ENCODE measurements around the gene TAGLN. TPM values are rescaled to one million over a fixed set of nuclear protein-coding genes. Genes with fewer than 3 reads are reported as not detected.
A peak's percentile ranks its signal among the peaks of the same experiment; 100 is the strongest.
"Not testable (repeated sequence)": the region's sequence is repeated elsewhere in the genome, so short reads cannot be mapped to it uniquely, and the experiment has no call there.

TAGLN gene
- total RNA-seq, 3 donors from 2014 or later (not counting 1 experiment from before 2014, with no cell fraction given) = 8.2 to 18.0 (median 8.3) TPM

- ATAC-seq = no peak
- Histone ChIP-seq H3K27ac (ENCODE audit: low read length) (no peak overlapping the region), H3K27me3 (ENCODE audit: control insufficient read depth, insufficient read depth, low read length) (no peaks in the 10 kb centered on the region), H3K4me1 (ENCODE audit: control insufficient read depth, insufficient read depth, low read length) (peaks cover 56% of the 10 kb centered on the region), H3K36me3 (ENCODE audit: control insufficient read depth, insufficient read depth, low read length) (peaks cover 3% of the 10 kb centered on the region), H3K4me3 (ENCODE audit: low read length) (no peak overlapping the region), H3K9me3 (ENCODE audit: control insufficient read depth, insufficient read depth, low read length) (no peaks in the 10 kb centered on the region)
- Mint-ChIP-seq H3K4me1 (peaks cover 26 to 31% of the 10 kb centered on the region in 2 donors), H3K4me3 (no peak overlapping the region), H3K9me3 (no peaks in the 10 kb centered on the region), H3K27me3 (ENCODE audit: low read depth in 2 of 2) (no peaks in the 10 kb centered on the region), H3K27ac (no peak overlapping the region), H3K36me3 (no peaks in the 10 kb centered on the region)
- intact Hi-C loops (cut with micrococcal nuclease) = no loop called here
- WGBS (ENCODE audit: insufficient coverage) = 96% methylated on average over 9 of the region's 10 CpGs
- DNase-seq = peak in 1 of 2 donors; percentile 12
- TF ChIP-seq CTCF (IDR thresholded peaks at IDR 0.05) = no peak
Measured at GRCh38 chr11:117182551-117182935, 16.6 kb upstream of the TAGLN start.

GRCh38 chr11:117183178-117183577, 16.0 kb upstream of the TAGLN start:
- DNase-seq = peak in 1 of 2 donors; percentile 7
- H3K27me3 ChIP-seq (ENCODE audit: control insufficient read depth, insufficient read depth, low read length); intact Hi-C loops (cut with micrococcal nuclease); H3K36me3 ChIP-seq (ENCODE audit: control insufficient read depth, insufficient read depth, low read length); ATAC-seq; H3K27ac ChIP-seq (ENCODE audit: low read length); H3K27ac Mint-ChIP-seq; H3K4me3 Mint-ChIP-seq; H3K36me3 Mint-ChIP-seq; H3K9me3 Mint-ChIP-seq; H3K27me3 Mint-ChIP-seq (ENCODE audit: low read depth in 2 of 2); H3K9me3 ChIP-seq (ENCODE audit: control insufficient read depth, insufficient read depth, low read length); H3K4me3 ChIP-seq (ENCODE audit: low read length): not testable (repeated sequence)
- peaks cover 59% of the 10 kb centered on the region for H3K4me1 ChIP-seq (ENCODE audit: control insufficient read depth, insufficient read depth, low read length)
- peaks cover 23 to 26% of the 10 kb centered on the region in 2 donors for H3K4me1 Mint-ChIP-seq
- 98% methylated on average over 13 of the region's 13 CpGs for WGBS (ENCODE audit: insufficient coverage)

GRCh38 chr11:117183724-117184349, 15.3 kb upstream of the TAGLN start:
- Mint-ChIP-seq H3K27me3 (ENCODE audit: low read depth in 2 of 2) (no peaks in the 10 kb centered on the region), H3K4me1 (peaks cover 19 to 22% of the 10 kb centered on the region in 2 donors), H3K9me3 (no peaks in the 10 kb centered on the region), H3K27ac (no peak overlapping the region), H3K36me3 (no peaks in the 10 kb centered on the region), H3K4me3 (no peak overlapping the region)
- no peak for ATAC-seq
- Histone ChIP-seq H3K36me3 (ENCODE audit: control insufficient read depth, insufficient read depth, low read length) (peaks cover 10% of the 10 kb centered on the region), H3K4me1 (ENCODE audit: control insufficient read depth, insufficient read depth, low read length) (peaks cover 62% of the 10 kb centered on the region), H3K4me3 (ENCODE audit: low read length) (no peak overlapping the region), H3K9me3 (ENCODE audit: control insufficient read depth, insufficient read depth, low read length) (no peaks in the 10 kb centered on the region), H3K27ac (ENCODE audit: low read length) (no peak overlapping the region), H3K27me3 (ENCODE audit: control insufficient read depth, insufficient read depth, low read length) (no peaks in the 10 kb centered on the region)
- no peak for TF ChIP-seq CTCF (IDR thresholded peaks at IDR 0.05)
- 91% methylated on average over 11 of the region's 11 CpGs for WGBS (ENCODE audit: insufficient coverage)
- peak in 1 of 2 donors; percentile 6 for DNase-seq
- intact Hi-C loops (cut with micrococcal nuclease) = no loop called here

- no peak for ATAC-seq
- peak overlapping the region; percentile 37 for H3K4me3 Mint-ChIP-seq
- no peak for TF ChIP-seq CTCF (IDR thresholded peaks at IDR 0.05)
- 75% methylated on average over 5 of the region's 5 CpGs for WGBS (ENCODE audit: insufficient coverage)
- Histone ChIP-seq H3K36me3 (ENCODE audit: control insufficient read depth, insufficient read depth, low read length) (peaks cover 21% of the 10 kb centered on the region), H3K27me3 (ENCODE audit: control insufficient read depth, insufficient read depth, low read length) (no peaks in the 10 kb centered on the region), H3K4me1 (ENCODE audit: control insufficient read depth, insufficient read depth, low read length) (peaks cover 61% of the 10 kb centered on the region), H3K27ac (ENCODE audit: low read length) (peak overlapping the region; percentile 71), H3K9me3 (ENCODE audit: control insufficient read depth, insufficient read depth, low read length) (no peaks in the 10 kb centered on the region), H3K4me3 (ENCODE audit: low read length) (no peak overlapping the region)
- intact Hi-C loops (cut with micrococcal nuclease) = no loop called here
- no peaks in the 10 kb centered on the region for H3K9me3 Mint-ChIP-seq
- H3K4me1 Mint-ChIP-seq = peaks cover 4 to 5% of the 10 kb centered on the region in 2 donors
- DNase-seq = no peak
- H3K36me3 Mint-ChIP-seq = no peaks in the 10 kb centered on the region
- H3K27me3 Mint-ChIP-seq (ENCODE audit: low read depth in 2 of 2) = no peaks in the 10 kb centered on the region
- peak overlapping the region in 1 of 2 donors; percentile 37 for H3K27ac Mint-ChIP-seq
Measured at GRCh38 chr11:117185736-117186430, 13.3 kb upstream of the TAGLN start.
